SK-N-SH (cell line): ENCODE results near the gene CDH23. TPM values are rescaled to one million over a fixed set of nuclear protein-coding genes. Genes with fewer than 3 reads are reported as not detected.

ENCODE experiments used
- CTCF ChIA-PET: fragments of 300-600, 350-600 bp; formaldehyde crosslinking; extraction: SDS; loops from one replicate; lab custom pipeline; 2021; lab: Yijun Ruan, JAX
- POLR2A ChIA-PET: fragments of 350-600 bp; sonication (Branson Sonifier 250); formaldehyde crosslinking; extraction: SDS; loops from one replicate; lab custom pipeline; 2020; ENCODE audit warnings: antibody characterized with exemption, inconsistent platforms; lab: Yijun Ruan, JAX
- DNase-seq: peaks from one replicate; pipeline ENCODE4 v3.0.0; 2012
- H2AFZ ChIP-seq: fragments of 200-600 bp; sonication (generic); 2 replicates; pipeline ENCODE4 v1.8.1; 2016; ENCODE audit warnings: antibody characterized with exemption, mild to moderate bottlenecking, low read depth
- H3F3A ChIP-seq: fragments of 200-600 bp; sonication (generic); replicated peaks from 2 replicates; pipeline ENCODE3; 2016; ENCODE audit warnings: antibody characterized with exemption, mild to moderate bottlenecking; ENCODE audit not compliant: insufficient read depth
- H3K27ac ChIP-seq, 2 experiments: fragments of 200-500 bp in 1 of 2; fragments of 200-600 bp in 1 of 2; sonication (Bioruptor generic) in 1 of 2; sonication (generic), shearing (Covaris generic) in 1 of 2; 2 replicates each; pipeline versions ENCODE4 v1.5.1 to v1.6.1; 2014 to 2016; ENCODE audit warnings: low read depth in 2 of 2, inconsistent platforms in 1 of 2, low read length in 1 of 2, mild to moderate bottlenecking in 1 of 2, mixed read lengths in 1 of 2
- H3K27me3 ChIP-seq: fragments of 200-600 bp; sonication (generic), shearing (Covaris generic); 2 replicates; pipeline ENCODE4 v1.6.1; 2016; ENCODE audit warnings: mixed run types; ENCODE audit not compliant: insufficient read depth
- H3K36me3 ChIP-seq, 2 experiments: fragments of 200-500 bp in 1 of 2; fragments of 200-600 bp in 1 of 2; sonication (Bioruptor generic) in 1 of 2; sonication (generic) in 1 of 2; replicated peaks in 1 of 2; 2 replicates each; pipeline versions ENCODE3 to v1.5.1; 2014 to 2016; ENCODE audit warnings: low read length in 1 of 2, mild to moderate bottlenecking in 1 of 2; ENCODE audit not compliant: insufficient read depth in 2 of 2, control insufficient read depth in 1 of 2
- H3K4me1 ChIP-seq, 2 experiments: fragments of 200-500 bp in 1 of 2; fragments of 200-600 bp in 1 of 2; sonication (Bioruptor generic) in 1 of 2; sonication (generic), shearing (Covaris generic) in 1 of 2; 2 replicates each; pipeline versions ENCODE4 v1.5.1 to v1.6.1; 2014 to 2016; ENCODE audit warnings: low read depth in 1 of 2, low read length in 1 of 2, mixed run types in 1 of 2; ENCODE audit not compliant: insufficient read depth in 2 of 2, control insufficient read depth in 1 of 2
- H3K4me2 ChIP-seq: fragments of 200-600 bp; sonication (generic), shearing (Covaris generic); 2 replicates; pipeline ENCODE4 v1.6.1; 2017; ENCODE audit warnings: mixed run types
- H3K4me3 ChIP-seq, 2 experiments: fragments of 200-500 bp in 1 of 2; fragments of 200-600 bp in 1 of 2; sonication (Bioruptor generic) in 1 of 2; sonication (generic), shearing (Covaris generic) in 1 of 2; 2 replicates each; pipeline versions ENCODE4 v1.5.1 to v1.8.1; 2014 to 2016; ENCODE audit warnings: low read depth in 2 of 2, inconsistent platforms in 1 of 2, low read length in 1 of 2, mild to moderate bottlenecking in 1 of 2, mixed read lengths in 1 of 2, moderate library complexity in 1 of 2
- H3K79me2 ChIP-seq: fragments of 200-600 bp; sonication (generic); 2 replicates; pipeline ENCODE4 v1.8.1; 2017; ENCODE audit warnings: mild to moderate bottlenecking; ENCODE audit not compliant: insufficient read depth
- H3K9ac ChIP-seq: fragments of 200-600 bp; sonication (generic); 2 replicates; pipeline ENCODE4 v1.6.1; 2017; ENCODE audit warnings: mixed run types
- H3K9me2 ChIP-seq: fragments of 200-600 bp; sonication (generic); 2 replicates; pipeline ENCODE4 v1.6.1; 2017; ENCODE audit warnings: mixed run types
- H3K9me3 ChIP-seq: fragments of 200-600 bp; sonication (generic); 2 replicates; pipeline ENCODE4 v1.6.1; 2017; ENCODE audit warnings: mixed run types, mild to moderate bottlenecking, moderate library complexity
- H4K20me1 ChIP-seq: fragments of 200-600 bp; sonication (generic); 2 replicates; pipeline ENCODE4 v1.6.1; 2017; ENCODE audit warnings: mild to moderate bottlenecking, mixed run types; ENCODE audit not compliant: insufficient read depth
- GATA2 ChIP-seq: sonication (generic); formaldehyde crosslinking; IDR thresholded peaks from 2 replicates; pipeline ENCODE4 v1.5.0; 2020; ENCODE audit warnings: mild to moderate bottlenecking, missing genetic modification reagents
- IRF3 ChIP-seq: fragments of 150-350 bp; IDR thresholded peaks from 2 replicates; pipeline ENCODE4 v1.6.1; 2016; ENCODE audit warnings: mild to moderate bottlenecking, low read depth, low read length
- MAX ChIP-seq: IDR thresholded peaks from 2 replicates; pipeline ENCODE4 v1.4.0; 2012; ENCODE audit warnings: low read depth
- RAD21 ChIP-seq: IDR thresholded peaks from 2 replicates; pipeline ENCODE4 v1.6.1; 2012; ENCODE audit warnings: mild to moderate bottlenecking, low read length
- REST ChIP-seq: IDR thresholded peaks from 2 replicates; pipeline ENCODE4 v1.6.1; 2012; ENCODE audit warnings: mild to moderate bottlenecking, low read depth, low read length, moderate library complexity
- TEAD4 ChIP-seq: IDR thresholded peaks from 2 replicates; pipeline ENCODE4 v1.4.0; 2012; ENCODE audit warnings: mild to moderate bottlenecking, borderline replicate concordance; ENCODE audit not compliant: insufficient read depth
- USF1 ChIP-seq: IDR thresholded peaks from 2 replicates; pipeline ENCODE4 v1.4.0; 2012; ENCODE audit warnings: low read depth, borderline replicate concordance
- YY1 ChIP-seq: IDR thresholded peaks from 2 replicates; pipeline ENCODE4 v1.4.0; 2012; ENCODE audit warnings: low read depth, mild to moderate bottlenecking
- WGBS: methylation state at CpG from one replicate; pipeline ENCODE4 v1.1.6; 2017; ENCODE audit warnings: low lambda C conversion rate; 5-methylcytosine and 5-hydroxymethylcytosine counted together
- polyA plus RNA-seq, 3 experiments: library from polyadenylated mRNA; depleted of rRNA; stranded (reverse); fragments of >200 nt; gene quantifications; 2 replicates each; pipeline ENCODE4 v1.2.3, GENCODE V29; 2012

Gene CDH23
- polyA plus RNA-seq, 1 of the 3 experiments (the other 2 are of a cell fraction), result 0.03 TPM

- Histone ChIP-seq H3K4me1 (peaks cover 0 to 43% of the 10 kb centered on the region in 2 experiments; a peak in 1 of 4 replicates), H3K27ac (no peak overlapping the region; a peak in 1 of 4 replicates), H3F3A (no peaks in the 10 kb centered on the region), H3K27me3 (peaks cover 4% of the 10 kb centered on the region), H3K79me2 (no peaks in the 10 kb centered on the region), H3K4me2 (no peak overlapping the region), H3K9me2 (no peaks in the 10 kb centered on the region), H3K9ac (no peak overlapping the region), H4K20me1 (no peaks in the 10 kb centered on the region), H3K4me3 (no peak overlapping the region), H3K9me3 (no peaks in the 10 kb centered on the region), H3K36me3 (no peaks in the 10 kb centered on the region), H2AFZ (no peak overlapping the region)
- WGBS, result 64% methylated on average over 11 of the region's 18 CpGs
- ChIA-PET CTCF (interaction anchor here (0.6 to 5.7 kb wide), 11 partner anchors 9 to 198 kb away, joined by 3 to 38 read pairs (median 4); no protein-coding TSS in a partner anchor), POLR2A (no interaction called here)
- peak; percentile 55 for DNase-seq
- TF ChIP-seq TEAD4 (no peak), RAD21 (peak; percentile 18; the same call in 1 of the 2 replicates)
Observed at GRCh38 chr10:71517298-71518169, 120.8 kb downstream of the CDH23 start.

GRCh38 chr10:71520042-71520441 lies 123.3 kb downstream of the CDH23 start:
- Histone ChIP-seq H3K9me3 (no peaks in the 10 kb centered on the region), H3K36me3 (no peaks in the 10 kb centered on the region), H3K9me2 (no peaks in the 10 kb centered on the region), H3K27me3 (0 out of 2 replicates have a peak, but pooled peaks cover 10% of the 10 kb centered on the region), H3K4me3 (no peak overlapping the region)
- POLR2A ChIA-PET, result no interaction called here
- TF ChIP-seq USF1 (no peak), GATA2 (no peak), TEAD4 (no peak), REST (no peak), MAX (no peak), IRF3 (no peak), YY1 (no peak)
- TF ChIP-seq, all 33 proteins: peak for 0
- H2AFZ ChIP-seq, result no peak overlapping the region
- peaks cover 0 to 23% of the 10 kb centered on the region in 2 experiments; a peak in 1 of 4 replicates for H3K4me1 ChIP-seq
- no peaks in the 10 kb centered on the region for H3F3A ChIP-seq
- H3K9ac ChIP-seq, result no peak overlapping the region
- CTCF ChIA-PET, result interaction anchor here (0.7 to 5.7 kb wide), 4 partner anchors 50 to 616 kb away, joined by 4 to 38 read pairs (median 4); no protein-coding TSS in a partner anchor
- 66% methylated on average over 6 of the region's 8 CpGs for WGBS
- no peak for DNase-seq
- H3K27ac ChIP-seq, result no peak overlapping the region
- no peaks in the 10 kb centered on the region for H3K79me2 ChIP-seq
- H3K4me2 ChIP-seq, result no peak overlapping the region
- H4K20me1 ChIP-seq, result no peaks in the 10 kb centered on the region
